Measurements from ENCODE around the gene SMAGP. TPM values are rescaled to one million over a fixed set of nuclear protein-coding genes. Genes with fewer than 3 reads are reported as not detected.
"Not testable (repeated sequence)": the region's sequence is repeated elsewhere in the genome, so short reads cannot be mapped to it uniquely, and the experiment has no call there.

The SMAGP gene
- total RNA-seq, 1 donor from 2014 or later: 31.3 TPM

DNA sequence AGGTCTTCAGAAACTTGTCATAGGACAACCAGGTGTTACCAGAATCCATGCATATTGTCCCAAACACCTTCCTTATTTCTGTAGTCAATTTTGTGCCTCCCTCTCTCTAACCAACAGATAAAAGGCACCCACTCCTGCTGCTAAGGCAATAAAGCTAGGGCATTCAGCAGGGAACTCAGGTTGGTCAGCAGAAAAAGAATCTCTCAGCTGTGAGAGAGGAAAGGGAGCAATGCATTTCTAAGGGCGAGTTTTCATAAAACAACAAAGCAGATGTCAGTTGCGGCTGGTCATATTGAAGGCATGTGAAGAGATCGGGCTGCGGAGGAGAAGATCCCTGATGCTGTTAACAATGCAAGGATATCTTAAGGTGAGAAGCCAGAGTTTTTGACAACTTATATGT lies 45.0 kb downstream of the SMAGP start:
- Histone ChIP-seq H3K9me3 (no peaks in the 10 kb centered on the region), H3K4me3 (no peak overlapping the region), H3K27ac (no peak overlapping the region), H3K4me1 (no peaks in the 10 kb centered on the region), H3K36me3 (no peaks in the 10 kb centered on the region), H3K27me3 (ENCODE audit: low read depth) (no peaks in the 10 kb centered on the region)
- intact Hi-C loops (cut with DNase I): no loop called here
- no peak for TF ChIP-seq CTCF (IDR thresholded peaks at IDR 0.05)
- DNase-seq (no peak), ATAC-seq (no peak)

DNA sequence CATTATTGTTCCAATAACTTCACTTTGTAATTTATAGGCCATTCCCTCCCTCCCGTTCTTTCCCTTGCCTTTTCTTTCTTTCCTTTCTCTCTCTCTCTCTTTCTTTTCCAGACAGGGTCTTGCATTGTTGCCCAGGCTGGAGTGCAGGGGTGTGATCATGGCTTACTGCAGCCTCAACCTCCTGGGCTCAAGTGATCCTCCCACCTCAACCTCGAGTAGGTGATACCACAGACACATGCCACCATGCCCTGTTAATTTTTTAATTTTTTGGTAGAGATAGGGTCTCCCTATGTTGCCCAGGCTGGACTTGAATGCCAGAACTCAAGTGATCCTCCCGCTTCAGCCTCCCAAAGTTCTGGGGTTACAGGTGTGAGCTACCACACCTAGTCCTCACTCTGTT lies 45.6 kb downstream of the SMAGP start:
- intact Hi-C loops (cut with DNase I): no loop called here
- Histone ChIP-seq H3K9me3 (no peaks in the 10 kb centered on the region), H3K27ac (no peak overlapping the region), H3K4me1 (no peaks in the 10 kb centered on the region), H3K36me3 (no peaks in the 10 kb centered on the region), H3K27me3 (ENCODE audit: low read depth) (no peaks in the 10 kb centered on the region), H3K4me3 (no peak overlapping the region)
- ATAC-seq (no peak), DNase-seq (peak; percentile 2)
- no peak for TF ChIP-seq CTCF (IDR thresholded peaks at IDR 0.05)

DNA sequence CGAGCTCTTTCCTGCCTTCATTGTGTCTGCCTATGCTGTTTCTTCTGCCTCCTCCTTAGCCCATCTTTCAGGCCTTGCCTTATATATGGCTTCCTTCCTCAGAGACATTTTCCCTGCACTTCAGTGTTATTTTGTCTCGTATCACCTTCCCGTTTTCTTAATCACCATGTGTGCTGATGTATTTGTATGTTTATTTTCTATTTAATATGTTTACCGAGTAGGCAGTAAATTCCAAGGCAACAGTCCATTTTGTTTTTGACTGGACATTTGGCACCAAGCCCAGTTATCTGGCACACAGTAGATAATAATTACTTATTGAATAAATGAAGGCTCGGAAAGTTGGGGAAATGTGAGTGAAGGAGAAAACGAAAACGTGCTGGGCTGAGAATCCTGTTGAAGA lies 47.8 kb downstream of the SMAGP start:
- no peak overlapping the region for H3K27ac ChIP-seq
- no peaks in the 10 kb centered on the region for H3K27me3 ChIP-seq (ENCODE audit: low read depth)
- peaks cover 11% of the 10 kb centered on the region for H3K4me1 ChIP-seq
- no peaks in the 10 kb centered on the region for H3K9me3 ChIP-seq
- H3K36me3 ChIP-seq: no peaks in the 10 kb centered on the region
- peak overlapping the region; percentile 17 for H3K4me3 ChIP-seq
- ATAC-seq: no peak
- intact Hi-C loops (cut with DNase I): no loop called here
- TF ChIP-seq CTCF (IDR thresholded peaks at IDR 0.05): no peak
- DNase-seq: no peak

- H3K4me3 ChIP-seq; H3K9me3 ChIP-seq; H3K27me3 ChIP-seq (ENCODE audit: low read depth); DNase-seq; H3K36me3 ChIP-seq; ATAC-seq; H3K27ac ChIP-seq; intact Hi-C loops (cut with DNase I): not testable (repeated sequence)
- peaks cover 18% of the 10 kb centered on the region for H3K4me1 ChIP-seq
Observed at GRCh38 chr12:51219857-51220256, 50.4 kb downstream of the SMAGP start.

- Histone ChIP-seq H3K4me3 (peak overlapping the region; percentile 90), H3K27me3 (ENCODE audit: low read depth) (no peaks in the 10 kb centered on the region), H3K27ac (peak overlapping the region; percentile 97), H3K36me3 (no peaks in the 10 kb centered on the region), H3K4me1 (peaks cover 18% of the 10 kb centered on the region), H3K9me3 (no peaks in the 10 kb centered on the region)
- ATAC-seq (no peak), DNase-seq (no peak)
- intact Hi-C loops (cut with DNase I): no loop called here
- no peak for TF ChIP-seq CTCF (IDR thresholded peaks at IDR 0.05)
Observed at GRCh38 chr12:51219322-51219721, 50.9 kb downstream of the SMAGP start.

GRCh38 chr12:51218607-51219161 lies 51.5 kb downstream of the SMAGP start:
- no peak for TF ChIP-seq CTCF (IDR thresholded peaks at IDR 0.05)
- intact Hi-C loops (cut with DNase I): no loop called here
- ATAC-seq (peak; percentile 6 to 35), DNase-seq (peak; percentile 48)
- Histone ChIP-seq H3K27ac (peak overlapping the region; percentile 97), H3K27me3 (ENCODE audit: low read depth) (no peaks in the 10 kb centered on the region), H3K36me3 (no peaks in the 10 kb centered on the region), H3K9me3 (no peaks in the 10 kb centered on the region), H3K4me1 (peaks cover 18% of the 10 kb centered on the region), H3K4me3 (peak overlapping the region; percentile 90)
